Hematopoietic multipotent progenitor cell treated with erythropoietin and hydrocortisone succinate and interleukin-3 and kit ligand, for 17 days (in vitro differentiated cells): ENCODE data around the gene HERPUD2.
"Not testable (repeated sequence)": the region's sequence is repeated elsewhere in the genome, so short reads cannot be mapped to it uniquely, and the experiment has no call there.

Experiments
- DNase-seq: peaks from one replicate; pipeline ENCODE4 v3.0.0-alpha.2; 2015; ENCODE audit warnings: low spot score

HERPUD2 gene

GRCh38 chr7:35677582-35678356, 17.2 kb downstream of the HERPUD2 start:
- no peak for DNase-seq

GRCh38 chr7:35676211-35676610, 18.7 kb downstream of the HERPUD2 start:
- DNase-seq: no peak

GRCh38 chr7:35670856-35671569, 23.9 kb downstream of the HERPUD2 start:
- DNase-seq: no peak

- not testable (repeated sequence) for DNase-seq
Measured at GRCh38 chr7:35660411-35660810, 34.5 kb downstream of the HERPUD2 start.

- no peak for DNase-seq
Measured at GRCh38 chr7:35658606-35659201, 36.2 kb downstream of the HERPUD2 start.

GRCh38 chr7:35657125-35657524, 37.8 kb downstream of the HERPUD2 start:
- no peak for DNase-seq

- DNase-seq: not testable (repeated sequence)
Measured at GRCh38 chr7:35654558-35654957, 40.4 kb downstream of the HERPUD2 start.

- no peak for DNase-seq
Measured at GRCh38 chr7:35652124-35652523, 42.8 kb downstream of the HERPUD2 start.

GRCh38 chr7:35650751-35651150, 44.2 kb downstream of the HERPUD2 start:
- DNase-seq: no peak

- no peak for DNase-seq
Measured at GRCh38 chr7:35649711-35650110, 45.2 kb downstream of the HERPUD2 start.

GRCh38 chr7:35648367-35648766, 46.6 kb downstream of the HERPUD2 start:
- no peak for DNase-seq

GRCh38 chr7:35647171-35647574, 47.8 kb downstream of the HERPUD2 start:
- DNase-seq: no peak

- no peak for DNase-seq
Measured at GRCh38 chr7:35646289-35647023, 48.5 kb downstream of the HERPUD2 start.

- no peak for DNase-seq
Measured at GRCh38 chr7:35645691-35646090, 49.2 kb downstream of the HERPUD2 start.

- DNase-seq: no peak
Measured at GRCh38 chr7:35630024-35630972, 64.6 kb downstream of the HERPUD2 start.

- peak; percentile 38 for DNase-seq
Measured at GRCh38 chr7:35624299-35625186, 70.4 kb downstream of the HERPUD2 start.

GRCh38 chr7:35623381-35623780, 71.6 kb downstream of the HERPUD2 start:
- no peak for DNase-seq

- no peak for DNase-seq
Measured at GRCh38 chr7:35619863-35620262, 75.1 kb downstream of the HERPUD2 start.

- DNase-seq: no peak
Measured at GRCh38 chr7:35617041-35617440, 77.9 kb downstream of the HERPUD2 start.

- DNase-seq: no peak
Measured at GRCh38 chr7:35613150-35613549, 81.8 kb downstream of the HERPUD2 start.
